Measurements from ENCODE around the gene PTPRA.
A peak's percentile ranks its signal among the peaks of the same experiment; 100 is the strongest.
"Not testable (repeated sequence)": the region's sequence is repeated elsewhere in the genome, so short reads cannot be mapped to it uniquely, and the experiment has no call there.

PTPRA gene

GRCh38 chr20:2873010-2873746 lies at the start of gene PTPRA:
PTPRA (plus strand) TSS chr20:2873481; CDS start chr20:2964278, 90,797 bp downstream.
- FAIRE-seq, result peak; percentile 91
- peak; percentile 88 for DNase-seq (ENCODE audit: insufficient read length, low spot score)

- DNase-seq (ENCODE audit: insufficient read length, low spot score) (no peak), FAIRE-seq (peak; percentile 40)
These were observed 47.5 kb upstream of the PTPRA start for GRCh38 chr20:2825761-2826160.

- FAIRE-seq (peak; percentile 65), DNase-seq (ENCODE audit: insufficient read length, low spot score) (no peak)
These were observed 46.6 kb upstream of the PTPRA start for GRCh38 chr20:2826655-2827054.

- DNase-seq (ENCODE audit: insufficient read length, low spot score) (no peak), FAIRE-seq (no peak)
These were observed 43.9 kb upstream of the PTPRA start for GRCh38 chr20:2829376-2829775.

- not testable (repeated sequence) for FAIRE-seq; DNase-seq (ENCODE audit: insufficient read length, low spot score)
These were observed 42.1 kb upstream of the PTPRA start for GRCh38 chr20:2831206-2831605.

GRCh38 chr20:2833761-2834160 lies 39.5 kb upstream of the PTPRA start:
- no peak for FAIRE-seq
- no peak for DNase-seq (ENCODE audit: insufficient read length, low spot score)

GRCh38 chr20:2834401-2835110 lies 38.7 kb upstream of the PTPRA start:
- DNase-seq (ENCODE audit: insufficient read length, low spot score) (no peak), FAIRE-seq (no peak)

- FAIRE-seq, result no peak
- no peak for DNase-seq (ENCODE audit: insufficient read length, low spot score)
These were observed 37.9 kb upstream of the PTPRA start for GRCh38 chr20:2835331-2835796.

GRCh38 chr20:2836035-2836434 lies 37.2 kb upstream of the PTPRA start:
- no peak for FAIRE-seq
- no peak for DNase-seq (ENCODE audit: insufficient read length, low spot score)

- DNase-seq (ENCODE audit: insufficient read length, low spot score) (no peak), FAIRE-seq (no peak)
These were observed 35.9 kb upstream of the PTPRA start for GRCh38 chr20:2837221-2837960.

- DNase-seq (ENCODE audit: insufficient read length, low spot score), result no peak
- no peak for FAIRE-seq
These were observed 35.0 kb upstream of the PTPRA start for GRCh38 chr20:2838170-2838797.

GRCh38 chr20:2838847-2839671 lies 34.2 kb upstream of the PTPRA start:
- DNase-seq (ENCODE audit: insufficient read length, low spot score), result no peak

GRCh38 chr20:2839732-2840137 lies 33.5 kb upstream of the PTPRA start:
- DNase-seq (ENCODE audit: insufficient read length, low spot score), result no peak
- FAIRE-seq, result no peak

More at GRCh38 chr20:2838847-2839671, 34.2 kb upstream of the PTPRA start:
- peak; percentile 31 for FAIRE-seq

- peak; percentile 99 for DNase-seq (ENCODE audit: insufficient read length, low spot score)
- FAIRE-seq, result peak; percentile 92
These were observed 32.9 kb upstream of the PTPRA start, which contains the start of the genes PCED1A and VPS16 for GRCh38 chr20:2840138-2840966. PCED1A (minus strand) TSS chr20:2840655; CDS start chr20:2839912, 743 bp downstream. VPS16 (plus strand) TSS chr20:2840745; CDS start chr20:2840775, 30 bp downstream.

GRCh38 chr20:2840967-2841531 lies 32.2 kb upstream of the PTPRA start:
- DNase-seq (ENCODE audit: insufficient read length, low spot score) (peak; percentile 49), FAIRE-seq (no peak)

- no peak for FAIRE-seq
These were observed 27.7 kb upstream of the PTPRA start for GRCh38 chr20:2845607-2846006.

GRCh38 chr20:2846698-2847097 lies 26.6 kb upstream of the PTPRA start:
- DNase-seq (ENCODE audit: insufficient read length, low spot score), result no peak
- no peak for FAIRE-seq

More at GRCh38 chr20:2845607-2846006, 27.7 kb upstream of the PTPRA start:
- no peak for DNase-seq (ENCODE audit: insufficient read length, low spot score)

GRCh38 chr20:2847802-2848201 lies 25.5 kb upstream of the PTPRA start:
- no peak for FAIRE-seq

More at GRCh38 chr20:2847802-2848201, 25.5 kb upstream of the PTPRA start:
- no peak for DNase-seq (ENCODE audit: insufficient read length, low spot score)
